Stimulated activated CD4-positive, alpha-beta T cell treated with anti-CD3 and anti-CD28 coated beads, Interleukin-15, amount 100 ng/mL, for 24 hours (primary cell): ENCODE data around the gene CASP1.

ENCODE experiments used
- DNase-seq: peaks from one replicate; pipeline ENCODE4 v3.0.0-alpha.2; 2020

The CASP1 gene

GRCh38 chr11:104979839-104980238, 55.1 kb downstream of the CASP1 start:
- no peak for DNase-seq
